Measurements from ENCODE around the gene CHMP3.

GRCh38 chr2:86521922-86522321, 41.3 kb downstream of the CHMP3 start:
- no peak for TF ChIP-seq POLR2A (IDR thresholded peaks at IDR 0.05)
- TF ChIP-seq, protein P1, sequence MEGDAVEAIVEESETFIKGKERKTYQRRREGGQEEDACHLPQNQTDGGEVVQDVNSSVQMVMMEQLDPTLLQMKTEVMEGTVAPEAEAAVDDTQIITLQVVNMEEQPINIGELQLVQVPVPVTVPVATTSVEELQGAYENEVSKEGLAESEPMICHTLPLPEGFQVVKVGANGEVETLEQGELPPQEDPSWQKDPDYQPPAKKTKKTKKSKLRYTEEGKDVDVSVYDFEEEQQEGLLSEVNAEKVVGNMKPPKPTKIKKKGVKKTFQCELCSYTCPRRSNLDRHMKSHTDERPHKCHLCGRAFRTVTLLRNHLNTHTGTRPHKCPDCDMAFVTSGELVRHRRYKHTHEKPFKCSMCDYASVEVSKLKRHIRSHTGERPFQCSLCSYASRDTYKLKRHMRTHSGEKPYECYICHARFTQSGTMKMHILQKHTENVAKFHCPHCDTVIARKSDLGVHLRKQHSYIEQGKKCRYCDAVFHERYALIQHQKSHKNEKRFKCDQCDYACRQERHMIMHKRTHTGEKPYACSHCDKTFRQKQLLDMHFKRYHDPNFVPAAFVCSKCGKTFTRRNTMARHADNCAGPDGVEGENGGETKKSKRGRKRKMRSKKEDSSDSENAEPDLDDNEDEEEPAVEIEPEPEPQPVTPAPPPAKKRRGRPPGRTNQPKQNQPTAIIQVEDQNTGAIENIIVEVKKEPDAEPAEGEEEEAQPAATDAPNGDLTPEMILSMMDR (IDR thresholded peaks at IDR 0.05), result no peak

Measured in Peyer's patch (tissue), 4 donors.